PC-9 (cell line): ENCODE measurements around the gene TBCB. TPM values are rescaled to one million over a fixed set of nuclear protein-coding genes. Genes with fewer than 3 reads are reported as not detected.

Experiments
- BruUV-seq: library from RNA; stranded (reverse); fragments of 400-500 nt; replicated peaks from 2 replicates; lab custom pipeline; 2021; lab: Mats Ljungman, UMichigan
- CTCF ChIA-PET: fragments of 300-600 bp; sonication (Branson Sonifier 250); formaldehyde crosslinking; loops from one replicate; lab custom pipeline; 2022; ENCODE audit warnings: antibody characterized with exemption; lab: Charles Lee
- POLR2A ChIA-PET: fragments of 300-600 bp; sonication (Branson Sonifier 250); formaldehyde crosslinking; loops from one replicate; lab custom pipeline; 2022; ENCODE audit warnings: antibody characterized with exemption; ENCODE audit not compliant: unreplicated experiment; lab: Charles Lee
- DNase-seq, 2 experiments: peaks; one replicate each; pipeline versions ENCODE4 v3.0.0 to v3.0.0-alpha.2; 2015 to 2022; ENCODE audit warnings: mixed read lengths in 1 of 2
- H2AFZ ChIP-seq: fragments of 200-600 bp; sonication (generic); 2 replicates; pipeline ENCODE4 v1.8.1; 2017; ENCODE audit warnings: antibody characterized with exemption
- H3F3A ChIP-seq: fragments of 200-600 bp; sonication (generic); 2 replicates; pipeline ENCODE4 v1.8.1; 2017; ENCODE audit warnings: antibody characterized with exemption, mild to moderate bottlenecking, low read depth; ENCODE audit not compliant: insufficient read depth
- H3K27ac ChIP-seq: fragments of 200-600 bp; sonication (generic); 2 replicates; pipeline ENCODE4 v1.6.1; 2016; ENCODE audit warnings: mixed run types
- H3K27me3 ChIP-seq: fragments of 200-600 bp; sonication (generic); 2 replicates; pipeline ENCODE4 v1.6.1; 2016; ENCODE audit warnings: low read depth, mixed run types; ENCODE audit not compliant: insufficient read depth
- H3K36me3 ChIP-seq: fragments of 200-600 bp; sonication (generic); 2 replicates; pipeline ENCODE4 v1.6.1; 2016; ENCODE audit warnings: low read depth, mixed run types
- H3K4me1 ChIP-seq: fragments of 200-600 bp; sonication (generic); replicated peaks from 2 replicates; pipeline ENCODE4 v1.6.1; 2016; ENCODE audit warnings: mixed run types; ENCODE audit not compliant: insufficient read depth
- H3K4me2 ChIP-seq: fragments of 200-600 bp; sonication (generic); 2 replicates; pipeline ENCODE4 v1.6.1; 2017; ENCODE audit warnings: mixed run types
- H3K4me3 ChIP-seq: fragments of 200-600 bp; sonication (generic); 2 replicates; pipeline ENCODE4 v1.6.1; 2016; ENCODE audit warnings: mixed run types
- H3K79me2 ChIP-seq: fragments of 200-600 bp; sonication (generic); 2 replicates; pipeline ENCODE4 v1.6.1; 2017; ENCODE audit warnings: low read depth, mixed run types
- H3K9me2 ChIP-seq: fragments of 200-600 bp; sonication (generic); 2 replicates; pipeline ENCODE4 v1.8.1; 2017; ENCODE audit warnings: mild to moderate bottlenecking; ENCODE audit not compliant: insufficient read depth
- H3K9me3 ChIP-seq: fragments of 200-600 bp; sonication (generic); 2 replicates; pipeline ENCODE4 v1.8.1; 2016; ENCODE audit warnings: low read depth; ENCODE audit not compliant: insufficient read depth
- H4K20me1 ChIP-seq: fragments of 200-600 bp; sonication (generic); 2 replicates; pipeline ENCODE4 v1.8.1; 2017; ENCODE audit not compliant: insufficient read depth
- CTCF ChIP-seq: fragments of 200-600 bp; sonication (generic); conservative IDR thresholded peaks from 2 replicates; pipeline ENCODE4 v1.6.1; 2017; ENCODE audit warnings: mixed run types, antibody characterized with exemption, mild to moderate bottlenecking, moderate library complexity
- EZH2 ChIP-seq: fragments of 200-600 bp; sonication (generic); IDR thresholded peaks from 2 replicates; pipeline ENCODE4 v1.8.0; 2017; ENCODE audit warnings: antibody characterized with exemption, low read depth
- intact Hi-C: fragments of 100-400 bp; cut with micrococcal nuclease; formaldehyde crosslinking; loops from one replicate; pipeline ENCODE4 v1.10.0; 2022; ENCODE audit not compliant: unreplicated experiment
- total RNA-seq: library from RNA; stranded (reverse); gene quantifications from 2 replicates; pipeline ENCODE4 v1.2.3, GENCODE V29; 2021

TBCB gene
- total RNA-seq, 1 experiment from 2014 or later = 126 TPM

- H3K4me2 ChIP-seq = no peak overlapping the region
- 0 out of 2 replicates have a peak, but pooled peaks cover 3% of the 10 kb centered on the region for H3K36me3 ChIP-seq
- no peaks in the 10 kb centered on the region for H3K9me2 ChIP-seq
- CTCF ChIA-PET = no interaction called here
- H2AFZ ChIP-seq = no peak overlapping the region
- no TSS peak for BruUV-seq
- peaks cover 12% of the 10 kb centered on the region for H4K20me1 ChIP-seq
- intact Hi-C loops = no loop called here
- H3K4me1 ChIP-seq = peaks cover 14% of the 10 kb centered on the region
- no peak overlapping the region for H3K4me3 ChIP-seq
- TF ChIP-seq CTCF = no peak
- TF ChIP-seq EZH2 = no peak
- POLR2A ChIA-PET = no interaction called here
- no peaks in the 10 kb centered on the region for H3K27me3 ChIP-seq
- peaks cover 25% of the 10 kb centered on the region for H3F3A ChIP-seq
- H3K9me3 ChIP-seq = no peaks in the 10 kb centered on the region
- no peak overlapping the region for H3K27ac ChIP-seq
- no peaks in the 10 kb centered on the region for H3K79me2 ChIP-seq
- DNase-seq = no peak
These were observed 43.2 kb upstream of the TBCB start for GRCh38 chr19:36072081-36072480.

GRCh38 chr19:36073121-36073876 is 42.0 kb upstream of the TBCB start:
- no peak for TF ChIP-seq CTCF
- TF ChIP-seq EZH2 = no peak
- H3K9me2 ChIP-seq = no peaks in the 10 kb centered on the region
- intact Hi-C loops = no loop called here
- BruUV-seq = no TSS peak
- POLR2A ChIA-PET = no interaction called here
- H3K4me1 ChIP-seq = peaks cover 14% of the 10 kb centered on the region
- no peak for DNase-seq
- no peak overlapping the region for H2AFZ ChIP-seq
- H3K79me2 ChIP-seq = no peaks in the 10 kb centered on the region
- H3K27me3 ChIP-seq = no peaks in the 10 kb centered on the region
- no peak overlapping the region for H3K27ac ChIP-seq
- H3F3A ChIP-seq = peaks cover 25% of the 10 kb centered on the region
- CTCF ChIA-PET = no interaction called here
- H3K4me3 ChIP-seq = no peak overlapping the region
- no peaks in the 10 kb centered on the region for H3K9me3 ChIP-seq
- 0 out of 2 replicates have a peak, but pooled peaks cover 3% of the 10 kb centered on the region for H3K36me3 ChIP-seq
- no peak overlapping the region for H3K4me2 ChIP-seq
- H4K20me1 ChIP-seq = peaks cover 12% of the 10 kb centered on the region

- Histone ChIP-seq H2AFZ (no peak overlapping the region), H3K9me3 (no peaks in the 10 kb centered on the region), H3K4me3 (no peak overlapping the region), H3K4me2 (no peak overlapping the region), H3F3A (peaks cover 9% of the 10 kb centered on the region), H4K20me1 (no peaks in the 10 kb centered on the region), H3K9me2 (no peaks in the 10 kb centered on the region), H3K27me3 (no peaks in the 10 kb centered on the region), H3K4me1 (no peaks in the 10 kb centered on the region), H3K79me2 (no peaks in the 10 kb centered on the region), H3K36me3 (0 out of 2 replicates have a peak, but pooled peaks cover 3% of the 10 kb centered on the region), H3K27ac (no peak overlapping the region)
- intact Hi-C loops = no loop called here
- BruUV-seq = no TSS peak
- POLR2A ChIA-PET = no interaction called here
- no peak for DNase-seq
- CTCF ChIA-PET = no interaction called here
- TF ChIP-seq EZH2 = no peak
These were observed 35.8 kb upstream of the TBCB start for GRCh38 chr19:36079389-36079945.
